Stimulated activated CD4-positive, alpha-beta T cell treated with anti-CD3 and anti-CD28 coated beads, TNF-alpha, amount 100 ng/mL, for 24 hours (primary cell): ENCODE measurements around the gene TAF3.

Source experiments
- DNase-seq, 3 experiments: peaks; one replicate each; pipeline ENCODE4 v3.0.0-alpha.2; 2020; ENCODE audit warnings: low read depth in 3 of 3

TAF3 gene

GRCh38 chr10:8045726-8046494, 227.6 kb downstream of the TAF3 start:
- DNase-seq: no peak

- no peak for DNase-seq
These were observed 229.4 kb downstream of the TAF3 start for GRCh38 chr10:8047452-8048280.

GRCh38 chr10:8048281-8049008, 230.1 kb downstream of the TAF3 start:
- DNase-seq: no peak

- no peak for DNase-seq
These were observed 230.9 kb downstream of the TAF3 start for GRCh38 chr10:8049045-8049864.

GRCh38 chr10:8049865-8050555, 231.7 kb downstream of the TAF3 start:
- DNase-seq: no peak

- no peak for DNase-seq
These were observed 232.3 kb downstream of the TAF3 start for GRCh38 chr10:8050556-8051108.

- no peak for DNase-seq
These were observed 233.0 kb downstream of the TAF3 start for GRCh38 chr10:8051109-8051821.

GRCh38 chr10:8051851-8052257, 233.5 kb downstream of the TAF3 start:
- DNase-seq: no peak

- no peak for DNase-seq
These were observed 234.1 kb downstream of the TAF3 start for GRCh38 chr10:8052341-8052955.

GRCh38 chr10:8052956-8053445, 234.7 kb downstream of the TAF3 start:
- DNase-seq: no peak

GRCh38 chr10:8053446-8054243, 235.3 kb downstream of the TAF3 start:
- DNase-seq: peak; percentile 90 to 96 (median 92)

- DNase-seq: no peak
These were observed 235.9 kb downstream of the TAF3 start for GRCh38 chr10:8054244-8054493.

- DNase-seq: peak; percentile 66 to 85 (median 67)
These were observed 236.4 kb downstream of the TAF3 start, which contains the start of gene GATA3 for GRCh38 chr10:8054494-8055407. Gene GATA3 (plus strand): TSS chr10:8054688. CDS start chr10:8055656, 968 bp downstream.

GRCh38 chr10:8055420-8056349, 237.4 kb downstream of the TAF3 start:
- no peak for DNase-seq

GRCh38 chr10:8056378-8056777, 238.1 kb downstream of the TAF3 start:
- DNase-seq: no peak

GRCh38 chr10:8056871-8057331, 238.6 kb downstream of the TAF3 start:
- DNase-seq: no peak
